ENCODE results near the gene CSNK1G3.
"Not testable (repeated sequence)": the region's sequence is repeated elsewhere in the genome, so short reads cannot be mapped to it uniquely, and the experiment has no call there.

The CSNK1G3 gene

DNA sequence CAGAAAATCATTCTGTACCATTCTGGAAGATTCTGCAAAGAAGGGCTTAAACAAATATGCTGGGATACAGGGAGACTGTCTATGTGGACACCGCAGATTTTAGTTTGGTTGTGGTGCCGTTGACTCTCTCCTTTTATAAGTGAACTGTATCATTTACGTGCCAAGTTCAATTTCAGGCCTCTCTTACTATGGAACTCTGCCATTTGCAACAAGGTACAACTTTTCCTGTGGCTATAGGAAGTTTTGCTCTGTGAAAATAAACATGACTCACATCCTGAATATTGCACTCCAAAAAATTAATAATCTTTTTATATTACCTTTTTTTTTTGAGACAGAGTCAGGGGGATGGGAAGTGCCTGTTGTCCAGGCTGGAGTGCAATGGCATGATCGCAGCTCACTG is 29.7 kb upstream of the CSNK1G3 start:
- TF ChIP-seq, protein P1, sequence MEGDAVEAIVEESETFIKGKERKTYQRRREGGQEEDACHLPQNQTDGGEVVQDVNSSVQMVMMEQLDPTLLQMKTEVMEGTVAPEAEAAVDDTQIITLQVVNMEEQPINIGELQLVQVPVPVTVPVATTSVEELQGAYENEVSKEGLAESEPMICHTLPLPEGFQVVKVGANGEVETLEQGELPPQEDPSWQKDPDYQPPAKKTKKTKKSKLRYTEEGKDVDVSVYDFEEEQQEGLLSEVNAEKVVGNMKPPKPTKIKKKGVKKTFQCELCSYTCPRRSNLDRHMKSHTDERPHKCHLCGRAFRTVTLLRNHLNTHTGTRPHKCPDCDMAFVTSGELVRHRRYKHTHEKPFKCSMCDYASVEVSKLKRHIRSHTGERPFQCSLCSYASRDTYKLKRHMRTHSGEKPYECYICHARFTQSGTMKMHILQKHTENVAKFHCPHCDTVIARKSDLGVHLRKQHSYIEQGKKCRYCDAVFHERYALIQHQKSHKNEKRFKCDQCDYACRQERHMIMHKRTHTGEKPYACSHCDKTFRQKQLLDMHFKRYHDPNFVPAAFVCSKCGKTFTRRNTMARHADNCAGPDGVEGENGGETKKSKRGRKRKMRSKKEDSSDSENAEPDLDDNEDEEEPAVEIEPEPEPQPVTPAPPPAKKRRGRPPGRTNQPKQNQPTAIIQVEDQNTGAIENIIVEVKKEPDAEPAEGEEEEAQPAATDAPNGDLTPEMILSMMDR (IDR thresholded peaks at IDR 0.05; ENCODE audit: insufficient read depth, low read depth, low read length, missing control alignments) = no peak
- DNase-seq (ENCODE audit: low read depth) = no peak
- H3K4me3 ChIP-seq (ENCODE audit: low read depth, low read length) = no peak overlapping the region

DNA sequence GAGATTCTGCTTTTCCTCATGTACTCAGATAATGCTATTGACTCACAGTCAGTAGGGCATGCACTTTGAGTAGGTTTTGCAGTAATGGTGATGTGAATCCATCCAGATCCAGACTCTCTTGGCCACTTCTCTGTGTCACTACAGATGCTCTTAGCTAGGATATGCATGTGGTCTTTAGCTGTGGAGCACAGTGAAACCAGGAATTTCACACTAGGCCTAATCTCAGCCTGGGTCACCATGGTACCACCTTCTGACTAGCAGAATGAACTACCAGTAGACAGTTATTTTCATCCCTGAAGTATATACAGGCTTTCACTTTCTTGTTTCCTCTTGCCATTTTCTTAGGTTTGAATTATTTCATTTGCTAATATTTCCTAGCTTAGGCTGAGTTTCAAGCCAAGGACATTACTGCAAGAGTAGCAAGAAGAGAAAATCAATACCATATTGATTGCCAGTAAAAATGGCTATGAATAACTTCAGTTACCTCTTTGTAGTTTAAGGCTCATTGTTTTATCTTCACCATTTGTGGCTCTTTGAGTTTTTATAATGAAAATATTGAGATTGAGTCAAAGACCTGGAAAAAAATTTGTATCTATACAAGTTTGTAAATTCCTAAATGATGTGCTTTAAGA is 28.4 kb upstream of the CSNK1G3 start:
- no peak overlapping the region for H3K4me3 ChIP-seq (ENCODE audit: low read depth, low read length)
- TF ChIP-seq, protein P1 (IDR thresholded peaks at IDR 0.05; ENCODE audit: insufficient read depth, low read depth, low read length, missing control alignments) = no peak
- DNase-seq (ENCODE audit: low read depth) = no peak

DNA sequence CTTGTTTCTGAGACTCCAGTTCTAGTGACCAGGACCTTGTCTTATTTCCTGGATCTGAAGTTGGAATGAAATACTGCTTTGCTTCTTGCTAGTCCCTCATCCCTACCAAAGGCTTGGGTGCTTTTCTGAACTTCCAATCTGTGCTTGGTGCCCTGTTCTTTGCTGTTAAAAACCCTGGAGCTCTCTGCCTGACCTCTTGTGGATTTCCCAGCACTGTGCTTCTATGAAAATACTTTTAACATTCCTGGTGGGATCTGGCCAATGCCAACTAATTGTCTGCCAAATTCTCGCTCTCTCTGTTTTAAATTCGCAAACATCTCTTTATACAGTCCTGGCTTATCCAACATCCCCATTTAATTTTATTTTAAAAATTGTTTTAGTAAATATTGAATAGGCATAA is 26.7 kb upstream of the CSNK1G3 start:
- no peak for DNase-seq (ENCODE audit: low read depth)
- no peak overlapping the region for H3K4me3 ChIP-seq (ENCODE audit: low read depth, low read length)
- TF ChIP-seq, protein P1 (IDR thresholded peaks at IDR 0.05; ENCODE audit: insufficient read depth, low read depth, low read length, missing control alignments) = no peak

DNA sequence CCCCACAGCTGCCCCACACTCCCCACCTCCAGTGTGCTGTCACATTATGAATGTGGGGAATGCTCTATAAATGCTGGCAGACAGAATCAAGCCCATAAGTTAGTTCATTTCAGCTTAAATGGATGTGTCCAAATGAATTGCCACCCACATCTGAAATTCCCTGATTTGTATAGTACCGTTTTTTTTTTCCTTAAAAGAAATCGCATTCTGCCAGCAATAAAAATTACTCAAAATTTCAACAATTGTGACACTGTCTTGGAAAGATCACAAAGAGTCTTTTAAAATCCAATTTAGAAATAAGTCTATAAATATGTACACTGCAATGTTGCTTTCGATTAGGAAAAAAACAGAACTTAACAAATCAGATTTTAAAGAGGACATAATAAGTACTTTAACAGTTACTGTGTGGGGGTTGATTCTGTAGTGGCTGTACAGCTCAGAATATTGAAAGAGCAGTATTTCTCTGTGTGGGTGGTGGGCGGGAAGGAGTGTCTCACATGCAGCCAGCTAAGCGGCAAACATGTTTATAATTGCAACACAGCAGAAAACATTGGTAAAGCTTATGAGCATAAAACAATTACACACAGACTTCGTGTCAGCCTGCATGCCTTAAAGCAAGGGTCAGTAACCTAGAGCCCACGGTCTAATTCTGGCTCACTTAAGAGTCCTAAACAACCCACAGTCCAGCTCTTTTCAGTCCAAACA is 24.9 kb upstream of the CSNK1G3 start:
- no peak overlapping the region for H3K4me3 ChIP-seq (ENCODE audit: low read depth, low read length)
- no peak for DNase-seq (ENCODE audit: low read depth)
- TF ChIP-seq, protein P1 (IDR thresholded peaks at IDR 0.05; ENCODE audit: insufficient read depth, low read depth, low read length, missing control alignments) = no peak

DNA sequence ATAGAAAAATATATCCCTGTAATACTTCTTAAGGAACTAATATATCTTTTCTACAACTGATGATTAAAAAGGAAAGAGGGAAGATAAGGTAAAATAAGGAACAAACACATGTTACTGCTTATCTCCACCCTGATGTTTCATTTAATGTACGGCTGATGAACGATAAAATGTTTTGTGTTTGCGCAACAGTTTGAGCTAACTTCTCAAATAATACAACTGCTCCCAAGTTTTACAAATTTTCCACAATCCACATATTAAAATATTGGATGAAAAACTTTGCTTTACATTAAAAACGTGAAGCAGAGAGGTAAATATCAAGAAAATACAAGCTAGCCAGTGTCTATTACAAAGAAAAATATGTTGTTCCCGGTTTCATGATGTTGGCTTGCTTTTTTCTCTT is 21.0 kb upstream of the CSNK1G3 start:
- no peak for DNase-seq (ENCODE audit: low read depth)
- TF ChIP-seq, protein P1 (IDR thresholded peaks at IDR 0.05; ENCODE audit: insufficient read depth, low read depth, low read length, missing control alignments) = no peak
- no peak overlapping the region for H3K4me3 ChIP-seq (ENCODE audit: low read depth, low read length)

DNA sequence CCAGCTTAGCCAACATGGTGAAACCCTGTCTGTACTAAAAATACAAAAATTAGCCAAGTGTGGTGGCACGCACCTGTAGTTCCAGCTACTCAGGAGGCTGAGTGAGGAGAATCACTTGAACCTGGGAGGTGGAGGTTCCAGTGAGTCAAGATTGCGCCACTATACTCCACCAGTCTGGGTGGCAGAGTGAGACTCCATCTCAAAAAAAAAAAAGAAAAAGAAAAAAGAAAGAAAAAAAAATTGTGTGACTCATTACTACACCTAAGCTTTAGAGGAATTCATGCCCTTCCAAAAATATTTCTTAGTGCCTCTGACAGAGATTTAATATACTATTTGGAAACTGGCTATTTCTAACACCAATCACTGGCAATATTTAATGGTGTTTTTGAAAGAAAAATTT is 16.8 kb upstream of the CSNK1G3 start:
- not testable (repeated sequence) for DNase-seq (ENCODE audit: low read depth); H3K4me3 ChIP-seq (ENCODE audit: low read depth, low read length)

DNA sequence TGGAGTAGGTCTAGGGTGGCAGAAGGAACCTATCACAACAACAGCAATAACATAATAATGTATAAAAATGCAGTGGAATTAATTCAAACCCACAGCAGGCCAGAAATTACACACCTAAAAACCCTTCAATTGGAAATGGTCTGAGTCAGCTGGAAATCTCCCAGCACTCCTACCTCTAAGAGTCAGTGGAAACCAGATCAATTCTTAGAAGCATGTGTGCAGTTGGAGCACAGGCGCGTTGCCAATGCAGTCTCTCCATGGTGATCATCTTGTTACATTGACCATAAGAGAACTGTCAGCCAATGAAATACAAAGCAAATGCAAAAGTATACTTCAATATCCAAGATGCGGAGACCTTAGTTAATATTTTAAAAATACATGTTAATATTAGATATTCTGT is 15.1 kb upstream of the CSNK1G3 start:
- no peak overlapping the region for H3K4me3 ChIP-seq (ENCODE audit: low read depth, low read length)
- DNase-seq (ENCODE audit: low read depth) = no peak

More for the DNA sequence above, 15.1 kb upstream of the CSNK1G3 start:
- TF ChIP-seq, protein P1 (IDR thresholded peaks at IDR 0.05; ENCODE audit: insufficient read depth, low read depth, low read length, missing control alignments) = no peak

Data from GM12865 (cell line).